ENCODE results near the gene RPL15. TPM values are rescaled to one million over a fixed set of nuclear protein-coding genes. Genes with fewer than 3 reads are reported as not detected.

Gene RPL15
- total RNA-seq, 6 donors from 2014 or later, result 326 to 1,968 (median 1,284) TPM

GRCh38 chr3:23872330-23872729 lies 44.6 kb upstream of the RPL15 start:
- ATAC-seq (ENCODE audit: low FRiP score in 2 of 2), result no peak
- H3K4me1 ChIP-seq, result peaks cover 12 to 30% (median 19%) of the 10 kb centered on the region in 4 donors
- no peaks in the 10 kb centered on the region for H3K27me3 ChIP-seq
- TF ChIP-seq POLR2A (IDR thresholded peaks at IDR 0.05), result no peak
- no peak for TF ChIP-seq POLR2AphosphoS5 (IDR thresholded peaks at IDR 0.05)
- no peak for TF ChIP-seq EP300 (IDR thresholded peaks at IDR 0.05)
- no peak for TF ChIP-seq CTCF (IDR thresholded peaks at IDR 0.05)
- no peak overlapping the region for H3K4me3 ChIP-seq
- no peak overlapping the region for H3K27ac ChIP-seq
- no peak for DNase-seq
- H3K9me3 ChIP-seq, result no peaks in the 10 kb centered on the region
- 93 to 100% methylated on average over 3 of the region's 3 CpGs for WGBS, 2 donors
- no peaks in the 10 kb centered on the region for H3K36me3 ChIP-seq

GRCh38 chr3:23873941-23874340 lies 43.0 kb upstream of the RPL15 start:
- TF ChIP-seq POLR2A (IDR thresholded peaks at IDR 0.05) (no peak), CTCF (IDR thresholded peaks at IDR 0.05) (no peak), EP300 (IDR thresholded peaks at IDR 0.05) (no peak), POLR2AphosphoS5 (IDR thresholded peaks at IDR 0.05) (no peak)
- DNase-seq, result no peak

GRCh38 chr3:23874359-23875112 lies 42.4 kb upstream of the RPL15 start:
- 77 to 80% methylated on average over 6 of the region's 6 CpGs for WGBS, 2 donors
- TF ChIP-seq POLR2AphosphoS5 (IDR thresholded peaks at IDR 0.05) (no peak), CTCF (IDR thresholded peaks at IDR 0.05) (no peak)
- no peaks in the 10 kb centered on the region for H3K9me3 ChIP-seq
- H3K4me3 ChIP-seq, result no peak overlapping the region
- no peak for ATAC-seq (ENCODE audit: low FRiP score in 2 of 2)
- no peak overlapping the region for H3K27ac ChIP-seq
- no peaks in the 10 kb centered on the region for H3K36me3 ChIP-seq
- H3K4me1 ChIP-seq, result peaks cover 12 to 27% (median 20%) of the 10 kb centered on the region in 4 donors
- H3K27me3 ChIP-seq, result no peaks in the 10 kb centered on the region
- DNase-seq, result no peak

More at GRCh38 chr3:23873941-23874340, 43.0 kb upstream of the RPL15 start:
- Histone ChIP-seq H3K27ac (no peak overlapping the region), H3K27me3 (no peaks in the 10 kb centered on the region), H3K4me1 (peaks cover 12 to 27% (median 20%) of the 10 kb centered on the region in 4 donors), H3K9me3 (no peaks in the 10 kb centered on the region), H3K36me3 (no peaks in the 10 kb centered on the region), H3K4me3 (no peak overlapping the region)
- no peak for ATAC-seq (ENCODE audit: low FRiP score in 2 of 2)
- WGBS, 2 donors, result 76 to 77% methylated on average over 2 of the region's 2 CpGs

- Histone ChIP-seq H3K27ac (no peak overlapping the region), H3K4me1 (peaks cover 16 to 28% (median 20%) of the 10 kb centered on the region in 4 donors), H3K4me3 (no peak overlapping the region), H3K27me3 (no peaks in the 10 kb centered on the region), H3K9me3 (no peaks in the 10 kb centered on the region), H3K36me3 (no peaks in the 10 kb centered on the region)
- no peak for ATAC-seq (ENCODE audit: low FRiP score in 2 of 2)
- no peak for TF ChIP-seq POLR2A (IDR thresholded peaks at IDR 0.05)
- TF ChIP-seq POLR2AphosphoS5 (IDR thresholded peaks at IDR 0.05), result no peak
- TF ChIP-seq CTCF (IDR thresholded peaks at IDR 0.05), result no peak
- TF ChIP-seq EP300 (IDR thresholded peaks at IDR 0.05), result no peak
- 72 to 75% methylated on average over 4 of the region's 4 CpGs for WGBS, 2 donors
- no peak for DNase-seq
These were observed 41.7 kb upstream of the RPL15 start for GRCh38 chr3:23875113-23875725.
